NCI-H1105 (cell line): ENCODE measurements around the gene ADGRL2.
"Not testable (repeated sequence)": the region's sequence is repeated elsewhere in the genome, so short reads cannot be mapped to it uniquely, and the experiment has no call there.

Source experiments
- DNase-seq: peaks from one replicate; lab custom pipeline; 2025; lab: John Stamatoyannopoulos, UW

The ADGRL2 gene

DNA sequence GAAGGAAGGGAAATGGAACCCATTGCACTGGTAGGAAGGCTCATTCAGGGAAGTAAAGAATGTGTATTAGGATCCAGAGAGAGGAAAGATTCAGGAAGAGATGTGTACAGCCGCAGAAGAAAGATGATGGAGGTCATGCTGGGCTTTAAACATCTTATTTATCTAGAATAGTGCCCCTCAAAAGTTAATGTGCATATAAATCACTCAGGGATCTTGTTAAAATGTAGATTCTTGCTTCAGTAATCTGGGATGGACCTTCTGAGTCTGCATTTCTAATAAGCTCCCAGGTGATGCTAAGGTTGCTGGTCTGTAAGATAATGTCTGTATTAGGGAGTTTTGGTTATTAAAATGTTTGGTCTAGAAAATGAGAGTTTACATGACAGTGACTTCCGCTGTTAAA, 46.3 kb downstream of the ADGRL2 start:
- no peak for DNase-seq

- peak; percentile 58 for DNase-seq
Measured at GRCh38 chr1:81848880-81849682, 48.3 kb downstream of the ADGRL2 start.

DNA sequence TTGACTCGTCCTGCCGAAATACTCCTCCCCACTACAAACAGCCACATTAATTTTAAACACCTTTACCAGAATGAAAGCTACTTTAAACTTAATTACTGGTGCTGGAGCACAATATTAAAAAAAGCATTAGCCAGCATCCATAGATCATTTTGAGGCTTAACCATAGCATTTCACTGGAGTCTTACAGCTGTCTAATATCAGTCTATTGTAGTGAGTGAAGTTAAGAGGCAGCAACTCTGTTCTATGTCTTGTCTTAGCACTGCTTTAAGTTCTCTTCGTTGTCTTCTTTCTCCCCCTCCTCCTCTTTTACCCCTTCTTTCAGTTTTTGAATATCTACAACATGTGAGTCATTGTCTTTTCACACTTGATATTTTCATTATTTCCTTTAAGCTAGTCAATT, 49.3 kb downstream of the ADGRL2 start:
- no peak for DNase-seq

GRCh38 chr1:81850495-81850894, 49.8 kb downstream of the ADGRL2 start:
- no peak for DNase-seq

DNA sequence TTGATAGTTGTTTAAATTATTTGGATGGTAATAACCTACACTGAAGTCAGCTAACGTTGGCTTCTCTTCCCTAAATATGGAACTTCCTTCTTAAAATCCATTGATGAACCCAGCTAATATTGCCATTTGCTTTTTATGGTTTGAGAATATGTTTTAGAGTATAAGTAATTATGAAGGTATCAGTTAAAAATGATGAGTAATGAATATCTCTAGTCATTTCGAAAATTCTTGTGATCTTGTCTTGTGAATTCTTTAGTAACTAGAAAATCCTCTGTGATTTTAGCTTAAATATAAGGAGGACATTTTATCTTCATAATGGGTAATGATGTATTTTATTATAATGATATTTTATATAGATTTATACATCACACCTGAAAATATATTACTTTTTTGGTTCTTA, 50.5 kb downstream of the ADGRL2 start:
- DNase-seq, result no peak

DNA sequence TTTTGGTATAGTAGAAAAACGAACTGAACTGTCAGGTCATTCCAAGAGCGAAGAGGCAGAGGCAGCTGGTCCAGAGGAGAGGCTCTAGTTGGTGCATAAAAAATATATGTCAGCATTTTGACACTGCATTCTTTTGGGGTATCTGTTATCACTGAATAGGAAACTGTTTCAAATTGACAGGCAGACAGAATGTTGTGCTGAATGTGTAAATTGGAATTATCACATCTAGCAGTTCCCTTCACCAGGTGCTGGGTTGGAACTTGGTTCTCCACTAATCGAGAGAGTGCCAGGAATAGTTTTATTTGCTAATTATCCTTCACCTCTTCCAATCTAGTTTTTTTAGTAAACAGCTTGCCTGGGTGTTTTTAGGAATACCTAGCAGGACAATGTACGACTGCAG, 52.2 kb downstream of the ADGRL2 start:
- DNase-seq, result no peak

DNA sequence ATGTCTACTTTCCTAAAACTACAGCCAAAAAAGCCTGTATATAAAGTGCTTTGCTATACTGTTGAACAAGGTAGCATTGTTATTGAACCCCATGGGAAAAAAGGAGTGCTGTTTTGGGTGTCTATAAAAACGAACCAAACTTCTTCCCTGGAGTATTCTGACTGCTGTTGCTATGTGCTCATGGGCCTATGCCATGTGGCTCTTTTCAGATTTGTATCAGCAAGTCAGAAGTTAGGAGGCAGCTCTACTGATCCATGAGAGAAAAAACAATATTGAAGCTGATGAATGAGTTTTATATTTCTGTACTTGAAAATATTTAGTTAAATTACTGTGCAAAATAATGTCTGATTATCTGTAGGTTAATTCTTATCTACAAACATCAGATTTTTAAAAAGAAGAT, 66.5 kb downstream of the ADGRL2 start:
- no peak for DNase-seq

DNA sequence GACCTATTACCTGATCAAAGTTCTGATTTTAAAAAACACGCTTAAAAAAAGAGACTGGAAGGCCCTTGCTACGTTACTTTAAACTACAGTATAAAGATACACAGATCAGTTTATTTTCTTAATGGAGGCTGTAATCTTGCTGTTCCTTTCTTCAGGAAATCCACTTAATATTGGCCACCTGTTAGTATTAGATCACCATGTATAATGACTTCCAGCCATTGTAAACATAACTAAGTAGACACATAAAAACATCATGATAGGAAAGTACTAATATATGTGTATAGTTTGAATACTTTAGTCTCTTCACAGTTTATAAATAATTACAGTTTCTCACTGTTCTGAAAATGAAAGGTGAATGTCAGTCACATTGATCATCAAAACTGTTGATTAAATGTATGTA, 68.6 kb downstream of the ADGRL2 start:
- DNase-seq, result no peak

GRCh38 chr1:81871091-81871490, 70.4 kb downstream of the ADGRL2 start:
- not testable (repeated sequence) for DNase-seq

DNA sequence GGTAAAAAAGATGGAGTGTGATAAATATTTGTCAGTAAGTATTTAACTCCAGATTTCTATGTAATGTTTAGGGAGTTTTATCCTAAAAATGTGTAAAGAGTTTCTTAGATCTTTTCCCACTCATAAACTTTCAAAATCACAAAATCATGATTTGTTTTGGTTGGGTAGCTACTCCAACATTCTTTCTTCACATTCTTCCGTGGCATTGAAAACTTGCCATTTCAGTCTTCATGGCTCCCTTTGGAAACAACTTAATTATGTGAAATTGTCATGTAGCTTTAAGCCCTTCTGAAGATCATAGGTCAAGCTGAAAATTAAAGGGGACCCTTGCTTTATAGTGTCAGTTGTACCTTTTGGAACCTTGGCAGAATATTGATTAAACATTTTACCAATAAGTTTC, 73.2 kb downstream of the ADGRL2 start:
- DNase-seq, result no peak

DNA sequence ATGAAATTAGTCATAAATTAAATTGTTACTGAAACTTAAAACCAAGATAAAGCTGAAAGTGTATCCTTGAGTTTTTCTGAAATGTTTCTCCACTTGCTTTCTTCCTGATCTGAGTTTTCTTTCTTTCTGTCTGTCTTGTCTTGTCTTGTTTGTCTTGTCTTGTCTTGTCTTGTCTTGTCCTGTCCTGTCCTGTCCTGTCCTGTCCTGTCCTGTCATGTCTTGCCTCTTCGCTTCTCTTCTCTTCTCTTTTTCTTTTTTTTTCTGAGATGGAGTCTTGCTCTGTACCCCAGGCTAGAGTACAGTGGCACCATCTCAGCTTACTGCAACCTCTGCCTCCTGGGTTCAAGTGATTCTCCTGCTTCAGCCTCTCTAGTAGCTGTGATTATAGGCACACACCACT, 73.7 kb downstream of the ADGRL2 start:
- DNase-seq, result no peak

DNA sequence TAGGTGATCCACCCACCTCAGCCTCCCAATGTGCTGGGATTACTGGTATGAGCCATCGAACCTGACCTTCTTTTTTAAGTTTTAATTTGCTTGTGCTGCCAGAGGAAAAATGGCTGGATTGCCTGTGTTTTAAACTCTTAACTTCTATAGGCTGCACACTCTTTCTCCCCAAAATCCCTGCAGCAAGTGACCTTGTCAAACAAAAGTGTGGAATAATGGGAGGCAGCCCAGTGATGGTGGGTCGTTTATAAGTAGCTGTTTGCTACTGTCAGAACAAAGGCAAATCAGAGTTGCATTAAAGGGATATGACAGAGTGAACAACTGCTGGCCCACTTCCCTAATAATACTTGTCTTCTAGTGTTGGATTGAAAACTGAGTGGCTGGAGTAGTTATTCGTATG, 74.2 kb downstream of the ADGRL2 start:
- no peak for DNase-seq

DNA sequence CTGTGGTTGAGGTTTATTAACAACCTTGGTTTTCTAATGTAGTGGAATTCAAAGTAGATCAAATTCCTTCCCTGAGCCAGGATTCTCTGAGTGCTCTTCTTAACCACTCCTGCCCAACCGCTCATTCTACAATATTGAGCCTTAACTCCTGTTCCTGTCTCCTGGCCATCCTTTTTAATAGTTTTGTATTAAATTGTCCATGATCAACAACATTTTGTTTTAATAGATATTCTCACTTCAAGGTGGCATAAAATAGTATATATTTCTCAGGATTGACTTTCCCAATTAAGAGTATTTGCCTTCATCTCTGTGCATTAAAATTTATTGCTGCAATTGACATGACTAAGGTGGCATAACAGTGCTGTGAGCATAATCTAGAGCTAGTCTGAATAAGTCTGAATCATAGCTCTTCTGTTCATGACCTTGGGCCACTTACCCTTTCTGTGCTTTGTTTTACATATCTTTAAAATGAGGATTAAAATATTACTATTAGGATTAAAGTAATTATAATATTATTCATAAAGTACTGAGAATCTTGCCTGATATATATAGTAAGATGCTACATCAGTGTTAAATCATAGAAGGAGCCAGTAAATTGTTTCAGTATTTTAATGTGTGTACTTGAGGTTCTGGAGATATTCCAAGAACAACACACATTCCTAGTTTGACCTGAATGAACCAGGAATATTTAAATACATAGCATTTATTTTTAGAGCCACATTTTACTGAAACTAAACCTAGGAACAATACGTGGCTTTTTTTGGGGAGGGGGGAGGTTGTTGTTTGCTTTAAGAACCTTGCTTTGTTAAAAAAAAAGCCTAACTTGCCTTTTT, 76.4 kb downstream of the ADGRL2 start:
- DNase-seq, result no peak

DNA sequence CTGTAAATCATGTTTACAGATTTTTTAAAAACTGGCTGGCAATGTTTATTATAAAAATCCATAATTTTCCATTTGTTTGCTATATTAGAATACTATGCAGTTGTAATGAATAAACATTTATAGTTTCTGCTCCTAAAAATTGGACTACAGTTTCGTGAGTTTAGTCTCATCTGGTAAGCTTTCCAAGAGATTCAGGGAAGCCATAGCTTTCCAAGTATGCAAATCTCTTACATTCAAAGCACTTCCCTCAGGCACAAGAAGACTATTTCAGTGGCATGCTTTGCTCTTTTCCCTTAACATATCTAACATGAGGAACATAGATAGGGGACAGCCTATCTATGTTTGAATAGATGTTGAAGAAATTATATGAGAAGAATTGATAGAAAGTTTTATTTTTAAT, 77.2 kb downstream of the ADGRL2 start:
- no peak for DNase-seq

- DNase-seq, result no peak
Measured at GRCh38 chr1:81878538-81878937, 77.8 kb downstream of the ADGRL2 start.

- no peak for DNase-seq
Measured at GRCh38 chr1:81880781-81881180, 80.0 kb downstream of the ADGRL2 start.

- no peak for DNase-seq
Measured at GRCh38 chr1:81885291-81885690, 84.6 kb downstream of the ADGRL2 start.

- not testable (repeated sequence) for DNase-seq
Measured at GRCh38 chr1:81886292-81886691, 85.6 kb downstream of the ADGRL2 start.

GRCh38 chr1:81887421-81888144, 86.8 kb downstream of the ADGRL2 start:
- DNase-seq, result no peak

DNA sequence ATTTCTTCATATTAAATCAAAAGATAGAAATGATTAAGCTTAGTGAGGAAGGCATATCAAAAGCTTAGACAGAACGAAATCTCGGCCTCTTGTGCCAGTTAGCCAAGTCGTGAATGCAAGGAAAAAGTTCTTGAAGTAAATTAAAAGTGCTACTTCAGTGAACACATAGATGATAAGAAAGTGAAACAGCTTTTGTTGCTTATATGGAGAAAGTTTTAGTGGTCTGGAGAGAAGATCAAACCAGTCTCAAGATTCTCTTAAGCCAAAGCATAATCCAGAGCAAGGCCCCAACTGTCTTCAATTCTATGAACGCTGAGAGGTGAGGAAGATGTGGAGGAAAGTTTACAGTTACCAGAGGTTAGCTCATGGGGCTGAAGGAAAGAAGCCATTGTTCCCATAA, 88.4 kb downstream of the ADGRL2 start:
- DNase-seq, result no peak

DNA sequence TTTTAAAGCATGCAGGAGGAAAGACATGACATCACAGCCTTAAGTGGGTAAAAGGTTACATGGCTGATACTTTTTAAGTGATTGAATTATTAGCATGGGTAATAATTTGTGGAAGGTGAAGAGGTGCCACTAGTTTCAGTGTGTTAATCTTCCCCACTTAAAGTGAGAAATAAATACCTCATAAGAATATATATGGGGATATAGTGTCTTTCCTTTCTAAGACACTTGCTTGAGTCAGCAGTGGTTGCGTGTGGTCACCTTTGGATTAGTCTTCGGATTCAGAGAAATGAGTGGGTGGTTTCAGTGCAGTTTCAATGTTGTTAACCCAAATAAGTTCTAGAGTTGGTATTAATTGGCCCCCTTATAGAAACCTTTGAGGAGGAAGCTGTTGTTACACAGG, 94.1 kb downstream of the ADGRL2 start:
- DNase-seq, result no peak

- no peak for DNase-seq
Measured at GRCh38 chr1:81899214-81899821, 98.6 kb downstream of the ADGRL2 start.
